GM03348 (cell line): ENCODE data around the gene ASAP2.

Source experiments
- DNase-seq: peaks from one replicate; pipeline ENCODE4 v3.0.0; 2012; ENCODE audit warnings: low spot score

ASAP2 gene

GRCh38 chr2:9275399-9275798 lies 68.8 kb downstream of the ASAP2 start:
- no peak for DNase-seq

DNA sequence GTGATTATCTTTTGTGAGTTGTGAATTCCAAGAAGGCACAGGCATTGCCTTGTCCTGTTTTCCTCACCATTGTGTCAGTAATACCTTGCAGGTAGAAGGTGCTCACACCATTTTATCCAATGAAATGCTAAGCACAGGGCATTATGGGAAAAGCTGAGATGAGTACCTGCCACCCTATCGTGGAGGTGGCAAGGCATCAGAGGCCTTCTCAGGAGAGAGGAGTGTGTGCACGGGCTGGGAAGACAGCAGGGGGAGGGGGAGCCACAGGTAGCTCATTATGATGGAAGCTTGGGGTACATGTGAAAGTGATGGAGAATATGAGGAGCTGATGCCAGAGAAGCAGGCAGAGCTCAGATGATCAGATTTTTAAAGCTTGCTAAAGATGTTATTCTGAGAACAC lies 69.5 kb downstream of the ASAP2 start:
- no peak for DNase-seq

DNA sequence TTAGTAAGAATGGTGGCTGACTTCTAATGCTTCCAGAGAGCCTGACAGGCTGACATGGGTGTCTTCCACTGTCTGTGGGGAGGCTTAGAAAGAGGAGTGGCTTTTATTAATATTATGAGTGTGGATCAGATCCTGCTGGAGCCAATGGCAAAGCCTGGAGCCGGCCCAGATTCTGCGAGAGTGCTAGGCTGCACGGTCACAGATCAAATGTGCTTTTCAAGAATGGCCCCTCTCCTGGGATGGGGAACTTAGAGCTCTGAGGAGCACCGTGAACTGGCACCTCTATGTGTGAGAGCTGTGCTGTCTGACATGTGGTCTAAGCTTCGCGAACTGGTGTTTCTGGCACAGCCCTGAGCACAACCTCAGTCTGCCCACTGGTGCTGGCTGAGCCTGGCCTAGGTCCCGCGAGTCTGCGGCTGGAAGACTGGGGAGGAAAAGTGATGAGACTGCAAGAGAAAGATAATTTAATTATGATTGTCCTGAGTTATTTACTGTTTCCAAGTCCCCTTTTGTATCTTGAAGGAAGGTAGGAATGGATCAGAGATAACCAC lies 70.4 kb downstream of the ASAP2 start:
- DNase-seq = no peak

GRCh38 chr2:9278439-9278838 lies 71.8 kb downstream of the ASAP2 start:
- no peak for DNase-seq

DNA sequence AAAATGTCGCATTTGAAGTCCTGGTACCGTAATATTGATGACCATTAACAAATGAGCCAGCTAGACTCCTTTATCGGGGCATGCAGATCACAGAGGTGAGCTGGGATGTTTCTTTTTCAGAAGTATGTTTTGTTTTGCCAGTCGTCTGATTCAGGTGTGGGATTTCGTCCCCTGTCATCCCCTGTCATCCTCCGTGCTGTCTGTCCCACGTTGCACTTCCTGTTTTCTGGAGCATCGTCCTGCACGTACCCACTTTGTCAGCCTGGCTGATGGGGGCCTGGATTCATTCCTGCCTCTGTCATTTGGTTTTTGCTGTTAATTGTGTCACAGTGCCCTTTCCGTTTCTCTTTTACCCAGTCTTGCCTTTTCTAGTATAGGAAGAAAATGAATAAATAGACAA lies 72.8 kb downstream of the ASAP2 start:
- no peak for DNase-seq

- DNase-seq = no peak
Observed at GRCh38 chr2:9280224-9280623, 73.6 kb downstream of the ASAP2 start.

- DNase-seq = no peak
Observed at GRCh38 chr2:9281145-9281544, 74.5 kb downstream of the ASAP2 start.

- DNase-seq = no peak
Observed at GRCh38 chr2:9282128-9283112, 75.8 kb downstream of the ASAP2 start.

DNA sequence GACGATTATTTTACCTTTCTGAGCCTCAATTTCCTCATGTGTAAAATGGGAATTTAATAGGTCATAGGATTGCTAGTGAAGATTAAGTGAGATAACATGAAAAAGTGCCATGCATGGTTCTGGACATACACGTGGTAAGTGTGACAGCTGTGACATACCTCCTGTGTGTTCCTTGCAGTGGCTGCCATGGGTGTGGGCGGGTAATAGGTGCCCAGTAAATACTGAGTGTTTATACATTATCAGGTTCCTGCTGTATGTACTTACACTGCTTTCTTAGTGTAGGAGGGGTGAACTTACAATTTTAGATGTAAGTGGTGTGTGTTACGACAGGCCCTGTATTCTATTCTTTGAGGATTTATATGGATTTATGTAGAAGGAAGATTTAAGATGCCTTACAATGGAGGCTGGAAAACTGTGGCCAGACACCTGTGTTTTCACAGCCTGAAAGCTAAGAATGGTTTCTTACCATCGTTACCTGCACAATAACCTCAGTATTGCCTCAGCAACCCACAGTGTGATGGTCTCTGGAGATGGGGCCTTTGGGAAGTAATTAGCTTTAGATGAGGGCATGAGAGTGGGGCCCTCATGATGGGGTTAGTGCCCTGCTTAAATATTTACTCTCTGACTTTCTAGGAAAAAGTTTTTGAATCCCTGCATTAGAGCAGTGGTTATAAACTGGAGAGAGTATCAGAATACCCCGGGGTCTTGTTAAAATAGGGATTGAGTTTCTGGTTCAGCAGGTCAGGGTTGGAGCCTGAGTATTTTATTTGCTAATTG lies 78.1 kb downstream of the ASAP2 start:
- no peak for DNase-seq

GRCh38 chr2:9285385-9285920 lies 78.8 kb downstream of the ASAP2 start:
- no peak for DNase-seq

GRCh38 chr2:9285921-9286320 lies 79.3 kb downstream of the ASAP2 start:
- DNase-seq = no peak

- no peak for DNase-seq
Observed at GRCh38 chr2:9286554-9287399, 80.2 kb downstream of the ASAP2 start.

GRCh38 chr2:9287400-9288045 lies 80.9 kb downstream of the ASAP2 start:
- DNase-seq = peak; percentile 93

DNA sequence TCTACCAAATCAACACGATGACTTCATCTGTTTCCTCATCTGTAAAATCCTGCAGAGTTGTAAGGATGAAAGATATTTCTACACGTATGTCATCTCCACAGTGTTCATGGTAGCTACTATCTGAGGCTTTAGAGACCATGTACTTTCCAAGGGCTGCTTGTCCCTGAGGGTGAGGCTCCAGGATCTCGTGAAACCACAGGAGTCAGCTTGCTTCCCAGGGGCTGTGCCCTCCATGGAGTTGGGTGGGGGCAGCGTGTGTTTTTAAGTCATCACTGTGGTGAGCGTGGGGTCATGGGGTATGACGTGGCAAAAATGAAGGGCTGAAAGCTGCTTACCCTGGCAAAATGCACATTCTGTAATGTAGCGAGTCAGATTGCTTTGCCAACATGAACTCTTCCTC lies 81.6 kb downstream of the ASAP2 start:
- peak; percentile 74 for DNase-seq

DNA sequence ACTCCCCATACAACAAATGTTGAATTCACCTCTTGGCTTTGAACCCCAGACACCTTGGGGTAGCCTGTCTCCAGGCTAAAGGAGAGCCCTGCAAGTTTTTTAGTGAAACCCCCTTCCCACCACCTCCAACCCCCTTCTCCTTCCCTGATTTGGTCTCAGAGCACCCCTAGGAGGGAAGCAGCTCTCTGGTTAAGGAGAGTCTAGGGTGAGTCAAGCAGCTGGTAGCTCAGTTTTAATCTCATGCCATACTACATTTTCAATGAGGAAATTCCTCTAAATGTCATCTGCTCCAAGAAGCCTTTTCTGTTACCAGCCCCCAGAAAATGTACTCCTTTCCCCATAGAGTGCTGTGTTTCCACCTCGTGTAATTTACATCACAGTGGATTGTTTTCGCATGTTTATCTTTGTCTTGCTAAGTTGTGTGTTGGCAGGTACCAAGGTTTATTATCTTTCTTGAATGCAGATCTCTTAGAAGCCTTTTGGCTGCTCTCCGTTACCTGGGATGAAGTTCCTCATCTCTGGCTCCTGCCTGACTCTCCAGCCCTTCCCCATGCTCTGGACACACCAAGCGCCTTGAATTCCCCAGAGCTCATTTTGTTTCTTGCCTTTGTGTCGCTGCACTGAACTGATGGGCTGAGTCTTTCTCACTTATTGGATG lies 82.2 kb downstream of the ASAP2 start:
- DNase-seq = peak; percentile 61

DNA sequence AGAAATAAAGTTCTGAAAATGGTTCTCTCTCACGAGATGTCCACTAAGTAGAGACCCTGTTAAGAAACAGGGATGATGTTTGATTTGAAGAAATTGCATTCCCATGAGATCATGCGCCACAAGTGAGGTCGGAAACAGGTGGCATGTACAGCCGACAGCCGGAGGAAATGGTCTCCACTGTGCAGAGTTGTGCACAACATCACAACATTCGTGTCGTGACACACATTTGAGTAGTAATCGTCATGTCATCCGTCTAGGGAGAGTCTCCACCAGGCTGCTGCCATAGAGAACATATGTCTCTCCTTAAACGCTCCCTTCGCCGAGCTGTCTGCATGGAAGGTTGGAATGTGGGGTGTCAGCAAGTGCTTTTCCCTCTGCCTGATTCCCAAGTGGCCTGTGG lies 84.7 kb downstream of the ASAP2 start:
- DNase-seq = no peak

GRCh38 chr2:9291866-9292265 lies 85.3 kb downstream of the ASAP2 start:
- DNase-seq = no peak

- no peak for DNase-seq
Observed at GRCh38 chr2:9292426-9292825, 85.8 kb downstream of the ASAP2 start.

DNA sequence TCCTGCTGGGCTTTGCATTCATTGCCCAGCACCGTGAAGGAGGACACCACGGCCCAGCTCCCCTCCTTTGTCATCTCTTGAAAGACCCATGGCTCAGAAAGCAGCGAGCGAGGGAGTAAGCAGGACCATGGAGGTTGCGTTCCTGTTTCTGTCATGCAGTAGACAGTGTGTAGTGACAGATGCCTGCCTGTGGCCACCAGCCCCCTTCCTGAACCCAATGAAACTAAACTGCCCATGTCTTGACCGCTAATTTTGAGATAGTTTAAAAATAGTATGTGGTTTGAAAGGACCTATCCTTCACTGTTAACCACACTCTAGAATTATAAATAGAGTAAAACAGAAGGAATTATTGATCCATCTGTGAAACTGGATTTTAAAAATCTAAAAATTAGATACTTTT lies 88.2 kb downstream of the ASAP2 start:
- DNase-seq = no peak

GRCh38 chr2:9296559-9296958 lies 89.9 kb downstream of the ASAP2 start:
- no peak for DNase-seq

- DNase-seq = no peak
Observed at GRCh38 chr2:9297156-9297555, 90.5 kb downstream of the ASAP2 start.
